Measurements from ENCODE around the gene ACTN1.
"Not testable (repeated sequence)": the region's sequence is repeated elsewhere in the genome, so short reads cannot be mapped to it uniquely, and the experiment has no call there.

Gene ACTN1

GRCh38 chr14:68979021-68979721 lies at the start of gene ACTN1:
ACTN1 (minus strand) TSS chr14:68979302; CDS start chr14:68979056, 246 bp downstream.
- DNase-seq (ENCODE audit: low read depth), result peak; percentile 98

- DNase-seq (ENCODE audit: low read depth), result no peak
Measured at GRCh38 chr14:69027242-69027913, 48.3 kb upstream of the ACTN1 start.

- no peak for DNase-seq (ENCODE audit: low read depth)
Measured at GRCh38 chr14:69023035-69023434, 43.9 kb upstream of the ACTN1 start.

GRCh38 chr14:69022093-69022492 lies 43.0 kb upstream of the ACTN1 start:
- not testable (repeated sequence) for DNase-seq (ENCODE audit: low read depth)

- no peak for DNase-seq (ENCODE audit: low read depth)
Measured at GRCh38 chr14:69017706-69018105, 38.6 kb upstream of the ACTN1 start.

GRCh38 chr14:69014829-69015259 lies 35.7 kb upstream of the ACTN1 start:
- DNase-seq (ENCODE audit: low read depth), result peak; percentile 55

- peak; percentile 71 for DNase-seq (ENCODE audit: low read depth)
Measured at GRCh38 chr14:69013943-69014782, 35.1 kb upstream of the ACTN1 start.

GRCh38 chr14:69012256-69012953 lies 33.3 kb upstream of the ACTN1 start:
- DNase-seq (ENCODE audit: low read depth), result peak; percentile 18

GRCh38 chr14:69010648-69011047 lies 31.5 kb upstream of the ACTN1 start:
- peak; percentile 10 for DNase-seq (ENCODE audit: low read depth)

GRCh38 chr14:69008421-69008884 lies 29.4 kb upstream of the ACTN1 start:
- no peak for DNase-seq (ENCODE audit: low read depth)

GRCh38 chr14:69006346-69006745 lies 27.2 kb upstream of the ACTN1 start:
- DNase-seq (ENCODE audit: low read depth), result no peak

GRCh38 chr14:69005432-69006148 lies 26.5 kb upstream of the ACTN1 start:
- DNase-seq (ENCODE audit: low read depth), result peak; percentile 90

- no peak for DNase-seq (ENCODE audit: low read depth)
Measured at GRCh38 chr14:69004731-69005431, 25.8 kb upstream of the ACTN1 start.

GRCh38 chr14:69003626-69004025 lies 24.5 kb upstream of the ACTN1 start:
- no peak for DNase-seq (ENCODE audit: low read depth)

GRCh38 chr14:69002069-69002468 lies 23.0 kb upstream of the ACTN1 start:
- DNase-seq (ENCODE audit: low read depth), result peak; percentile 56

- no peak for DNase-seq (ENCODE audit: low read depth)
Measured at GRCh38 chr14:69001375-69001774, 22.3 kb upstream of the ACTN1 start.

- DNase-seq (ENCODE audit: low read depth), result no peak
Measured at GRCh38 chr14:68998062-68998461, 19.0 kb upstream of the ACTN1 start.

GRCh38 chr14:68995731-68996130 lies 16.6 kb upstream of the ACTN1 start:
- no peak for DNase-seq (ENCODE audit: low read depth)

- no peak for DNase-seq (ENCODE audit: low read depth)
Measured at GRCh38 chr14:68994056-68994455, 15.0 kb upstream of the ACTN1 start.

- DNase-seq (ENCODE audit: low read depth), result peak; percentile 31
Measured at GRCh38 chr14:68987653-68988036, 8.5 kb upstream of the ACTN1 start.

Measured in ELR (cell line).